Activated CD4-positive, alpha-beta memory T cell treated with anti-CD3 and anti-CD28 coated beads for 36 hours (primary cell): ENCODE results near the gene PARS2. TPM values are rescaled to one million over a fixed set of nuclear protein-coding genes. Genes with fewer than 3 reads are reported as not detected.
"Not testable (repeated sequence)": the region's sequence is repeated elsewhere in the genome, so short reads cannot be mapped to it uniquely, and the experiment has no call there.

Experiments
- CTCF ChIA-PET: fragments of 350-600 bp; sonication (Branson Sonifier 250); formaldehyde crosslinking; loops from one replicate; lab custom pipeline; 2021; ENCODE audit warnings: antibody characterized with exemption, inconsistent platforms; lab: Charles Lee
- POLR2A ChIA-PET: fragments of 350-600 bp; sonication (Branson Sonifier 250); formaldehyde crosslinking; loops from one replicate; lab custom pipeline; 2021; ENCODE audit warnings: antibody characterized with exemption; lab: Charles Lee
- DNase-seq: peaks from one replicate; pipeline ENCODE4 v3.0.0-alpha.2; 2020
- H3K27ac Mint-ChIP-seq: one replicate; pipeline ENCODE4 v1.8.0; 2021; ENCODE audit warnings: mixed read lengths
- H3K27me3 Mint-ChIP-seq: one replicate; pipeline ENCODE4 v1.8.0; 2021; ENCODE audit warnings: mixed read lengths
- H3K36me3 Mint-ChIP-seq: one replicate; pipeline ENCODE4 v1.8.0; 2021; ENCODE audit warnings: mixed read lengths
- H3K4me1 Mint-ChIP-seq: one replicate; pipeline ENCODE4 v1.8.0; 2021; ENCODE audit warnings: low read depth, mixed read lengths
- H3K4me3 Mint-ChIP-seq: one replicate; pipeline ENCODE4 v1.8.0; 2021; ENCODE audit warnings: mild to moderate bottlenecking, mixed read lengths
- H3K9me3 Mint-ChIP-seq: one replicate; pipeline ENCODE4 v1.8.0; 2021; ENCODE audit warnings: mixed read lengths
- intact Hi-C: fragments of 100-400 bp; cut with micrococcal nuclease; formaldehyde crosslinking; loops from one replicate; pipeline ENCODE4 v1.15.1; 2023
- total RNA-seq, 2 experiments: library from RNA; stranded (reverse); gene quantifications; one replicate each; pipeline ENCODE4 v1.2.3, GENCODE V29; 2021

The PARS2 gene
- total RNA-seq, 2 experiments from 2014 or later, result 5.6 to 5.7 TPM

GRCh38 chr1:54784066-54784465, 19.7 kb upstream of the PARS2 start:
- no peak overlapping the region for H3K4me3 Mint-ChIP-seq
- intact Hi-C loops, result no loop called here
- POLR2A ChIA-PET, result no interaction called here

GRCh38 chr1:54782588-54782987, 18.3 kb upstream of the PARS2 start:
- Mint-ChIP-seq H3K27me3 (no peaks in the 10 kb centered on the region), H3K4me3 (no peak overlapping the region), H3K27ac (no peak overlapping the region), H3K9me3 (no peaks in the 10 kb centered on the region), H3K36me3 (peaks cover 6% of the 10 kb centered on the region), H3K4me1 (no peaks in the 10 kb centered on the region)
- CTCF ChIA-PET, result interaction anchor here (1.1 to 2.8 kb wide), 2 partner anchors 9 to 10 kb away, joined by 4 to 10 read pairs; no protein-coding TSS in a partner anchor
- intact Hi-C loops, result no loop called here
- no peak for DNase-seq
- POLR2A ChIA-PET, result no interaction called here

More at GRCh38 chr1:54784066-54784465, 19.7 kb upstream of the PARS2 start:
- CTCF ChIA-PET, result interaction anchor here (0.6 kb wide), 1 partner anchor 16 kb away, joined by 3 read pairs; no protein-coding TSS in a partner anchor
- peaks cover 6% of the 10 kb centered on the region for H3K36me3 Mint-ChIP-seq
- no peak overlapping the region for H3K27ac Mint-ChIP-seq
- no peaks in the 10 kb centered on the region for H3K4me1 Mint-ChIP-seq
- no peak for DNase-seq
- no peaks in the 10 kb centered on the region for H3K9me3 Mint-ChIP-seq
- no peaks in the 10 kb centered on the region for H3K27me3 Mint-ChIP-seq

GRCh38 chr1:54782156-54782555, 17.8 kb upstream of the PARS2 start:
- intact Hi-C loops, result no loop called here
- Mint-ChIP-seq H3K4me3 (no peak overlapping the region), H3K36me3 (peaks cover 6% of the 10 kb centered on the region), H3K27me3 (no peaks in the 10 kb centered on the region), H3K27ac (no peak overlapping the region), H3K9me3 (no peaks in the 10 kb centered on the region), H3K4me1 (no peaks in the 10 kb centered on the region)
- CTCF ChIA-PET, result interaction anchor here (2.8 kb wide), 1 partner anchor 10 kb away, joined by 10 read pairs; no protein-coding TSS in a partner anchor
- POLR2A ChIA-PET, result no interaction called here
- no peak for DNase-seq

GRCh38 chr1:54781023-54781723, 16.9 kb upstream of the PARS2 start:
- ChIA-PET POLR2A (no interaction called here), CTCF (interaction anchor here (2.0 to 2.8 kb wide), 2 partner anchors 11 to 20 kb away, joined by 7 to 10 read pairs; partner anchors contain the start of gene TTC22)
- peaks cover 6% of the 10 kb centered on the region for H3K36me3 Mint-ChIP-seq
- intact Hi-C loops, result no loop called here
- no peak for DNase-seq
- H3K4me1 Mint-ChIP-seq, result no peaks in the 10 kb centered on the region
- H3K4me3 Mint-ChIP-seq, result no peak overlapping the region
- no peaks in the 10 kb centered on the region for H3K9me3 Mint-ChIP-seq
- H3K27me3 Mint-ChIP-seq, result no peaks in the 10 kb centered on the region
- H3K27ac Mint-ChIP-seq, result no peak overlapping the region

GRCh38 chr1:54777431-54777830, 13.1 kb upstream of the PARS2 start:
- peaks cover 6% of the 10 kb centered on the region for H3K36me3 Mint-ChIP-seq
- no peak overlapping the region for H3K27ac Mint-ChIP-seq
- CTCF ChIA-PET, result no interaction called here
- no peaks in the 10 kb centered on the region for H3K4me1 Mint-ChIP-seq
- H3K27me3 Mint-ChIP-seq, result no peaks in the 10 kb centered on the region
- POLR2A ChIA-PET, result no interaction called here
- H3K4me3 Mint-ChIP-seq, result no peak overlapping the region
- intact Hi-C loops, result no loop called here
- no peak for DNase-seq
- H3K9me3 Mint-ChIP-seq, result no peaks in the 10 kb centered on the region

- ChIA-PET POLR2A (no interaction called here), CTCF (interaction anchor here (0.6 kb wide), 1 partner anchor 447 kb away, joined by 4 read pairs; no protein-coding TSS in a partner anchor)
- no peak for DNase-seq
- Mint-ChIP-seq H3K36me3 (peaks cover 6% of the 10 kb centered on the region), H3K4me3 (no peak overlapping the region), H3K4me1 (no peaks in the 10 kb centered on the region), H3K27ac (no peak overlapping the region), H3K27me3 (no peaks in the 10 kb centered on the region), H3K9me3 (no peaks in the 10 kb centered on the region)
- intact Hi-C loops, result no loop called here
Observed at GRCh38 chr1:54777011-54777410, 12.7 kb upstream of the PARS2 start.

- H3K4me1 Mint-ChIP-seq, H3K27me3 Mint-ChIP-seq, H3K9me3 Mint-ChIP-seq, DNase-seq, intact Hi-C loops, H3K27ac Mint-ChIP-seq, POLR2A ChIA-PET, H3K36me3 Mint-ChIP-seq, H3K4me3 Mint-ChIP-seq: not testable (repeated sequence)
- CTCF ChIA-PET, result interaction anchor here (0.6 kb wide), 1 partner anchor 448 kb away, joined by 4 read pairs; no protein-coding TSS in a partner anchor
Observed at GRCh38 chr1:54775828-54776721, 11.8 kb upstream of the PARS2 start.

- ChIA-PET POLR2A (no interaction called here), CTCF (no interaction called here)
- Mint-ChIP-seq H3K27me3 (no peaks in the 10 kb centered on the region), H3K9me3 (no peaks in the 10 kb centered on the region), H3K4me3 (no peak overlapping the region), H3K36me3 (peaks cover 1% of the 10 kb centered on the region), H3K27ac (no peak overlapping the region), H3K4me1 (no peaks in the 10 kb centered on the region)
- intact Hi-C loops, result no loop called here
- DNase-seq, result peak; percentile 16
Observed at GRCh38 chr1:54774820-54775498, 10.6 kb upstream of the PARS2 start.

GRCh38 chr1:54772951-54773350, 8.6 kb upstream of the PARS2 start:
- ChIA-PET POLR2A (no interaction called here), CTCF (no interaction called here)
- Mint-ChIP-seq H3K27ac (no peak overlapping the region), H3K36me3 (no peaks in the 10 kb centered on the region), H3K4me3 (no peak overlapping the region), H3K27me3 (no peaks in the 10 kb centered on the region), H3K9me3 (no peaks in the 10 kb centered on the region), H3K4me1 (no peaks in the 10 kb centered on the region)
- intact Hi-C loops, result no loop called here
- DNase-seq, result no peak

- no peaks in the 10 kb centered on the region for H3K36me3 Mint-ChIP-seq
- no peaks in the 10 kb centered on the region for H3K27me3 Mint-ChIP-seq
- ChIA-PET POLR2A (no interaction called here), CTCF (interaction anchor here (6.2 kb wide), 1 partner anchor 32 kb away, joined by 38 read pairs; the partner anchor contains the start of gene TTC22)
- H3K4me3 Mint-ChIP-seq, result no peak overlapping the region
- intact Hi-C loops, result loop anchor here (1.0 kb wide), 1 partner anchor 42 kb away; no protein-coding TSS in a partner anchor
- H3K4me1 Mint-ChIP-seq, result peaks cover 8% of the 10 kb centered on the region
- H3K9me3 Mint-ChIP-seq, result no peaks in the 10 kb centered on the region
- H3K27ac Mint-ChIP-seq, result no peak overlapping the region
- peak; percentile 26 for DNase-seq
Observed at GRCh38 chr1:54768093-54768492, 3.8 kb upstream of the PARS2 start.

GRCh38 chr1:54767526-54767925, 3.2 kb upstream of the PARS2 start:
- Mint-ChIP-seq H3K27me3 (no peaks in the 10 kb centered on the region), H3K4me1 (peaks cover 12% of the 10 kb centered on the region), H3K4me3 (no peak overlapping the region), H3K27ac (no peak overlapping the region), H3K9me3 (no peaks in the 10 kb centered on the region), H3K36me3 (no peaks in the 10 kb centered on the region)
- ChIA-PET CTCF (interaction anchor here (6.2 kb wide), 1 partner anchor 33 kb away, joined by 38 read pairs; the partner anchor contains the start of gene TTC22), POLR2A (no interaction called here)
- no peak for DNase-seq
- intact Hi-C loops, result no loop called here
